Gastrocnemius medialis (tissue), 4 donors: ENCODE results near the gene TAX1BP3.

Source experiments
- POLR2A ChIP-seq, 2 donors: fragments of 450-650 bp; IDR thresholded peaks; one replicate each; pipeline ENCODE4 v1.6.1; 2017; ENCODE audit warnings: antibody characterized with exemption in 2 of 2, mild to moderate bottlenecking in 2 of 2, moderate library complexity in 2 of 2
- TF ChIP-seq, protein P1 (sequence below), 5 experiments: fragments of 450-650 bp in 3 of 5; fragments of 200-600 bp in 2 of 5; sonication (generic) in 2 of 5; IDR thresholded peaks in 4 of 5; conservative IDR thresholded peaks in 1 of 5; 1 replicate in 4 of 5; 2 replicates in 1 of 5; pipeline ENCODE4 v1.5.1; 2016 to 2019; ENCODE audit warnings: antibody characterized with exemption in 5 of 5, mild to moderate bottlenecking in 3 of 5, moderate library complexity in 3 of 5

DNA sequence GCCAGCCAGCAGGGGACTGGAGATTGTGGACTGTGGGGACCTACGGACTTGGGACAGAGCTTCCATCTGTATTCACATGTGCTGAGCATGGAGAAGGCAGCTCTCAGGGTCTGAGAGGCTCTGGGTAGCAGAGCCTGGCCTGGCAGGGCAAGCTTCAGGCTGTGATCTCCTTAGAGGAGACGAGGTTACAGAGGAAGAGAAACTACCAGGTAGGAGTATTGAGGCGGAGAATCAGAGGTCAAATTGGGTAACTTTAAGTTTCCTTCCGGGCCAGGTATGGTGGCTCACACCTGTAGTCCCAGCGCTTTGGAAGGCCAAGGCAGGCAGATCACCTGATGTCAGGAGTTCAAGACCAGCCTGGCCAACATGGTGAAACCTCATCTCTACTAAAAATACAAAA, 23.1 kb downstream of the TAX1BP3 start:
- TF ChIP-seq, protein P1, sequence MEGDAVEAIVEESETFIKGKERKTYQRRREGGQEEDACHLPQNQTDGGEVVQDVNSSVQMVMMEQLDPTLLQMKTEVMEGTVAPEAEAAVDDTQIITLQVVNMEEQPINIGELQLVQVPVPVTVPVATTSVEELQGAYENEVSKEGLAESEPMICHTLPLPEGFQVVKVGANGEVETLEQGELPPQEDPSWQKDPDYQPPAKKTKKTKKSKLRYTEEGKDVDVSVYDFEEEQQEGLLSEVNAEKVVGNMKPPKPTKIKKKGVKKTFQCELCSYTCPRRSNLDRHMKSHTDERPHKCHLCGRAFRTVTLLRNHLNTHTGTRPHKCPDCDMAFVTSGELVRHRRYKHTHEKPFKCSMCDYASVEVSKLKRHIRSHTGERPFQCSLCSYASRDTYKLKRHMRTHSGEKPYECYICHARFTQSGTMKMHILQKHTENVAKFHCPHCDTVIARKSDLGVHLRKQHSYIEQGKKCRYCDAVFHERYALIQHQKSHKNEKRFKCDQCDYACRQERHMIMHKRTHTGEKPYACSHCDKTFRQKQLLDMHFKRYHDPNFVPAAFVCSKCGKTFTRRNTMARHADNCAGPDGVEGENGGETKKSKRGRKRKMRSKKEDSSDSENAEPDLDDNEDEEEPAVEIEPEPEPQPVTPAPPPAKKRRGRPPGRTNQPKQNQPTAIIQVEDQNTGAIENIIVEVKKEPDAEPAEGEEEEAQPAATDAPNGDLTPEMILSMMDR (IDR thresholded peaks at IDR 0.05 in 4 of 5, conservative IDR thresholded peaks at IDR 0.05 in 1 of 5), result no peak
- TF ChIP-seq POLR2A (IDR thresholded peaks at IDR 0.05), result no peak
